Measurements from ENCODE around the gene SPACA5B.
"Not testable (repeated sequence)": the region's sequence is repeated elsewhere in the genome, so short reads cannot be mapped to it uniquely, and the experiment has no call there.

Gene SPACA5B

GRCh38 chrX:48141810-48142508 lies 11.5 kb downstream of the SPACA5B start:
- DNase-seq; H2BK15ac ChIP-seq (replicated peaks; ENCODE audit: low read depth): not testable (repeated sequence)

DNA sequence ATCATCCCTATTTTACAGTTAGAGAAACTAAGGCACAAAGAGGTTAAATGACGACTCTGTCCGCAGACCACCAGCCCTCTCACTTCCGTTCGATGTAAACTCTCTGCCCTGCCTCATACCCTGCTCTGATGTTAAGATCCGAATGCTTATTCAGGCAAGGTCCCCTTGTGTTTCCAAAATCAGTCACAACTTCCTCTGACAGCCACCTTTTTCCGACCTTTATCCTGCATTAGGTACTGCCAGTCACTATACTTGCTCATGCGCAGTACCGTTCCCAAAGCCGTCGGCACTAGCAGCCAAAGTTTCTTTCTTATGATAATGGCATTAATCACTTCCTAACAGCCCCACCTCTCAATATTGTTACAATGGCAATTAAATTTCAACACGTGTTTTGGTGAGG lies 12.3 kb downstream of the SPACA5B start:
- H3K4ac ChIP-seq (ENCODE audit: low read depth, low read length); H3K4me1 ChIP-seq (ENCODE audit: control insufficient read depth, low read depth, low read length); H3K18ac ChIP-seq (ENCODE audit: low read length); H3K27ac ChIP-seq (ENCODE audit: low read depth, low read length); H3K23ac ChIP-seq (ENCODE audit: low read length); H2AK5ac ChIP-seq (ENCODE audit: low read length); H2BK5ac ChIP-seq (ENCODE audit: low read length); H2BK15ac ChIP-seq (replicated peaks; ENCODE audit: low read depth); H4K8ac ChIP-seq (ENCODE audit: low read depth, low read length); H3K56ac ChIP-seq (ENCODE audit: low read length); H3K36me3 ChIP-seq (ENCODE audit: control insufficient read depth, insufficient read depth, low read length); DNase-seq; H3K79me2 ChIP-seq (ENCODE audit: control insufficient read depth, insufficient read depth, low read length); H3K79me1 ChIP-seq (ENCODE audit: low read length); H3K27me3 ChIP-seq (ENCODE audit: insufficient read depth, low read length, poor library complexity); H3K9ac ChIP-seq (ENCODE audit: low read length); H3K4me2 ChIP-seq (ENCODE audit: low read length); H4K5ac ChIP-seq (ENCODE audit: low read length); H3K4me3 ChIP-seq (ENCODE audit: low read length); H2BK120ac ChIP-seq (ENCODE audit: low read depth, low read length): not testable (repeated sequence)
- no CpG with 5 or more reads among the region's 11 CpGs for WGBS (ENCODE audit: extremely low coverage, insufficient coverage, low lambda C conversion rate)

More at GRCh38 chrX:48141810-48142508, 11.5 kb downstream of the SPACA5B start:
- not testable (repeated sequence) for H3K18ac ChIP-seq (ENCODE audit: low read length); H3K79me1 ChIP-seq (ENCODE audit: low read length); H2AK5ac ChIP-seq (ENCODE audit: low read length); H3K4ac ChIP-seq (ENCODE audit: low read depth, low read length); H2BK5ac ChIP-seq (ENCODE audit: low read length); H3K36me3 ChIP-seq (ENCODE audit: control insufficient read depth, insufficient read depth, low read length); H3K4me2 ChIP-seq (ENCODE audit: low read length); H3K27me3 ChIP-seq (ENCODE audit: insufficient read depth, low read length, poor library complexity); H3K9ac ChIP-seq (ENCODE audit: low read length); H3K4me3 ChIP-seq (ENCODE audit: low read length); H3K27ac ChIP-seq (ENCODE audit: low read depth, low read length); H4K8ac ChIP-seq (ENCODE audit: low read depth, low read length); H3K56ac ChIP-seq (ENCODE audit: low read length); H2BK120ac ChIP-seq (ENCODE audit: low read depth, low read length); H3K23ac ChIP-seq (ENCODE audit: low read length); H4K5ac ChIP-seq (ENCODE audit: low read length); H3K4me1 ChIP-seq (ENCODE audit: control insufficient read depth, low read depth, low read length); H3K79me2 ChIP-seq (ENCODE audit: control insufficient read depth, insufficient read depth, low read length)
- no CpG with 5 or more reads among the region's 2 CpGs for WGBS (ENCODE audit: extremely low coverage, insufficient coverage, low lambda C conversion rate)

GRCh38 chrX:48153769-48154168 lies 23.3 kb downstream of the SPACA5B start:
- H3K18ac ChIP-seq (ENCODE audit: low read length): no peak overlapping the region
- H2AK5ac ChIP-seq (ENCODE audit: low read length): no peak overlapping the region
- H3K79me1 ChIP-seq (ENCODE audit: low read length): no peaks in the 10 kb centered on the region
- H3K27me3 ChIP-seq (ENCODE audit: insufficient read depth, low read length, poor library complexity): no peaks in the 10 kb centered on the region
- H3K4me3 ChIP-seq (ENCODE audit: low read length): no peak overlapping the region
- no peak overlapping the region for H3K27ac ChIP-seq (ENCODE audit: low read depth, low read length)
- H3K9ac ChIP-seq (ENCODE audit: low read length): no peak overlapping the region
- H4K5ac ChIP-seq (ENCODE audit: low read length): no peak overlapping the region
- no peak overlapping the region for H3K56ac ChIP-seq (ENCODE audit: low read length)
- H3K23ac ChIP-seq (ENCODE audit: low read length): no peak overlapping the region
- no peak overlapping the region for H2BK5ac ChIP-seq (ENCODE audit: low read length)
- H3K4me1 ChIP-seq (ENCODE audit: control insufficient read depth, low read depth, low read length): no peaks in the 10 kb centered on the region
- H4K8ac ChIP-seq (ENCODE audit: low read depth, low read length): no peak overlapping the region
- no peaks in the 10 kb centered on the region for H3K36me3 ChIP-seq (ENCODE audit: control insufficient read depth, insufficient read depth, low read length)
- H3K79me2 ChIP-seq (ENCODE audit: control insufficient read depth, insufficient read depth, low read length): no peaks in the 10 kb centered on the region
- H3K4me2 ChIP-seq (ENCODE audit: low read length): no peak overlapping the region
- no peak overlapping the region for H3K4ac ChIP-seq (ENCODE audit: low read depth, low read length)
- H2BK15ac ChIP-seq (replicated peaks; ENCODE audit: low read depth): no peak overlapping the region
- H2BK120ac ChIP-seq (ENCODE audit: low read depth, low read length): no peak overlapping the region
- no CpG with 5 or more reads among the region's 10 CpGs for WGBS (ENCODE audit: extremely low coverage, insufficient coverage, low lambda C conversion rate)
- no peak for DNase-seq

DNA sequence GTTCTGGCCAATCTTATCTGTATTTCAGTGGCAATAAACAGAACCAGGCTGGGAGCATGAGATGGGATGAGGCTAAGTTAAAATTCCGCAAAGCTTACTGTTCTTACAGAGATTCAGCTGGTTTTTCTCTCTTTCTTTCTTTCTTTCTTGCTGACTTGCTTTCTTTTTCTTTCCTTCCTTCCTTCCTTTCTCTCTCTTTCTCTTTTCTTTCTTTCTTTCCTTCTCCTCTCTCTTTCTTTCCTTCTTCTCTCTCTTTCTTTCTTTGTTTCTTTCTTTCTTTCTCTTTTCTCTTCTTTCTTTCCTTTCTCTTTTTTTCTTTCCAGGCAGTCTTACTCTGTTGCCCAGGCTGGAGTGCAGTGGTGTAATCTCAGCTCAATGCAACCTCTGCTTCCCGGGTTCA lies 24.4 kb downstream of the SPACA5B start:
- Histone ChIP-seq H4K8ac (ENCODE audit: low read depth, low read length) (no peak overlapping the region), H3K18ac (ENCODE audit: low read length) (no peak overlapping the region), H3K56ac (ENCODE audit: low read length) (no peak overlapping the region), H3K4me1 (ENCODE audit: control insufficient read depth, low read depth, low read length) (no peaks in the 10 kb centered on the region), H3K4me2 (ENCODE audit: low read length) (no peak overlapping the region), H3K27me3 (ENCODE audit: insufficient read depth, low read length, poor library complexity) (no peaks in the 10 kb centered on the region), H3K27ac (ENCODE audit: low read depth, low read length) (no peak overlapping the region), H3K79me2 (ENCODE audit: control insufficient read depth, insufficient read depth, low read length) (no peaks in the 10 kb centered on the region), H2BK15ac (replicated peaks; ENCODE audit: low read depth) (no peak overlapping the region), H4K5ac (ENCODE audit: low read length) (no peak overlapping the region), H3K36me3 (ENCODE audit: control insufficient read depth, insufficient read depth, low read length) (no peaks in the 10 kb centered on the region), H3K9ac (ENCODE audit: low read length) (no peak overlapping the region), H3K79me1 (ENCODE audit: low read length) (no peaks in the 10 kb centered on the region), H3K4me3 (ENCODE audit: low read length) (no peak overlapping the region), H2BK120ac (ENCODE audit: low read depth, low read length) (no peak overlapping the region), H2AK5ac (ENCODE audit: low read length) (no peak overlapping the region), H3K23ac (ENCODE audit: low read length) (no peak overlapping the region), H2BK5ac (ENCODE audit: low read length) (no peak overlapping the region), H3K4ac (ENCODE audit: low read depth, low read length) (no peak overlapping the region)
- no peak for DNase-seq
- no CpG with 5 or more reads among the region's 2 CpGs for WGBS (ENCODE audit: extremely low coverage, insufficient coverage, low lambda C conversion rate)

- no peak overlapping the region for H4K8ac ChIP-seq (ENCODE audit: low read depth, low read length)
- H2BK15ac ChIP-seq (replicated peaks; ENCODE audit: low read depth): no peak overlapping the region
- no peak overlapping the region for H3K27ac ChIP-seq (ENCODE audit: low read depth, low read length)
- H3K79me1 ChIP-seq (ENCODE audit: low read length): no peaks in the 10 kb centered on the region
- no peak overlapping the region for H3K4ac ChIP-seq (ENCODE audit: low read depth, low read length)
- H3K9ac ChIP-seq (ENCODE audit: low read length): no peak overlapping the region
- no peaks in the 10 kb centered on the region for H3K27me3 ChIP-seq (ENCODE audit: insufficient read depth, low read length, poor library complexity)
- DNase-seq: no peak
- H2BK120ac ChIP-seq (ENCODE audit: low read depth, low read length): no peak overlapping the region
- no peak overlapping the region for H2AK5ac ChIP-seq (ENCODE audit: low read length)
- no peak overlapping the region for H3K4me3 ChIP-seq (ENCODE audit: low read length)
- WGBS (ENCODE audit: extremely low coverage, insufficient coverage, low lambda C conversion rate): no CpG with 5 or more reads among the region's 12 CpGs
- no peak overlapping the region for H2BK5ac ChIP-seq (ENCODE audit: low read length)
- H3K56ac ChIP-seq (ENCODE audit: low read length): no peak overlapping the region
- H3K36me3 ChIP-seq (ENCODE audit: control insufficient read depth, insufficient read depth, low read length): no peaks in the 10 kb centered on the region
- H3K18ac ChIP-seq (ENCODE audit: low read length): no peak overlapping the region
- H4K5ac ChIP-seq (ENCODE audit: low read length): no peak overlapping the region
- H3K79me2 ChIP-seq (ENCODE audit: control insufficient read depth, insufficient read depth, low read length): no peaks in the 10 kb centered on the region
- H3K4me1 ChIP-seq (ENCODE audit: control insufficient read depth, low read depth, low read length): no peaks in the 10 kb centered on the region
- H3K23ac ChIP-seq (ENCODE audit: low read length): no peak overlapping the region
- no peak overlapping the region for H3K4me2 ChIP-seq (ENCODE audit: low read length)
These were observed 25.6 kb downstream of the SPACA5B start for GRCh38 chrX:48156014-48156413.

DNA sequence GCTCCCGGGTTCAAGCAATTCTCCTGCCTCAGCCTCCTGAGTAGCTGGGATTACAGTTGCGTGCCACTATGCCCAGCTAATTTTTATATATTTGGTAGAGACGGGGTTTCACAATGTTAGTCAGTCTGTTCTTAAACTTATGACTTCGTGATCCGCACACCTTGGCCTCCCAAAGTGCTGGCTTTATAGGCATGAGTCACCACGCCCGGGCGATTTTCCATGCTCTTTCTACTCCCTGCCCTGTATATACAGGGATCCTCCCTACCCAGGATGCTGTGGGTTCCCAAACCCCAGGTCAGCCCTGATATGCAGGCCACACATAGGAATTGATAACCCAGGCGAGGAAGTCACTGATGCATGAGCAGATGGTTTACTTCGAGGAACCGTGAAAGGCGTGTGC lies 34.8 kb downstream of the SPACA5B start:
- no peak overlapping the region for H3K4ac ChIP-seq (ENCODE audit: low read depth, low read length)
- H3K27me3 ChIP-seq (ENCODE audit: insufficient read depth, low read length, poor library complexity): no peaks in the 10 kb centered on the region
- no peak overlapping the region for H2BK5ac ChIP-seq (ENCODE audit: low read length)
- no peaks in the 10 kb centered on the region for H3K36me3 ChIP-seq (ENCODE audit: control insufficient read depth, insufficient read depth, low read length)
- H3K23ac ChIP-seq (ENCODE audit: low read length): no peak overlapping the region
- no peaks in the 10 kb centered on the region for H3K79me2 ChIP-seq (ENCODE audit: control insufficient read depth, insufficient read depth, low read length)
- no peak overlapping the region for H2BK120ac ChIP-seq (ENCODE audit: low read depth, low read length)
- H3K27ac ChIP-seq (ENCODE audit: low read depth, low read length): no peak overlapping the region
- no peak overlapping the region for H3K18ac ChIP-seq (ENCODE audit: low read length)
- H4K8ac ChIP-seq (ENCODE audit: low read depth, low read length): no peak overlapping the region
- no peaks in the 10 kb centered on the region for H3K4me1 ChIP-seq (ENCODE audit: control insufficient read depth, low read depth, low read length)
- H2BK15ac ChIP-seq (replicated peaks; ENCODE audit: low read depth): no peak overlapping the region
- no peak overlapping the region for H3K4me2 ChIP-seq (ENCODE audit: low read length)
- no CpG with 5 or more reads among the region's 12 CpGs for WGBS (ENCODE audit: extremely low coverage, insufficient coverage, low lambda C conversion rate)
- H3K4me3 ChIP-seq (ENCODE audit: low read length): no peak overlapping the region
- H4K5ac ChIP-seq (ENCODE audit: low read length): no peak overlapping the region
- H3K9ac ChIP-seq (ENCODE audit: low read length): no peak overlapping the region
- H3K56ac ChIP-seq (ENCODE audit: low read length): no peak overlapping the region
- H3K79me1 ChIP-seq (ENCODE audit: low read length): no peaks in the 10 kb centered on the region
- no peak for DNase-seq
- H2AK5ac ChIP-seq (ENCODE audit: low read length): no peak overlapping the region

Measured in mesendoderm (in vitro differentiated cells).